Measurements from ENCODE around the gene RAE1.

Gene RAE1

GRCh38 chr20:57425150-57426013 lies 74.3 kb downstream of the RAE1 start:
- no peak for DNase-seq (ENCODE audit: extremely low spot score, insufficient read length, low read depth)
- no peak for FAIRE-seq

GRCh38 chr20:57426271-57426689 lies 75.2 kb downstream of the RAE1 start:
- no peak for FAIRE-seq

GRCh38 chr20:57426831-57427230 lies 75.8 kb downstream of the RAE1 start:
- DNase-seq (ENCODE audit: extremely low spot score, insufficient read length, low read depth) (no peak), FAIRE-seq (no peak)

More at GRCh38 chr20:57426271-57426689, 75.2 kb downstream of the RAE1 start:
- DNase-seq (ENCODE audit: extremely low spot score, insufficient read length, low read depth), result no peak

- FAIRE-seq (no peak), DNase-seq (ENCODE audit: extremely low spot score, insufficient read length, low read depth) (no peak)
Observed at GRCh38 chr20:57428324-57429158, 77.5 kb downstream of the RAE1 start.
